Activated B cell treated with CpG ODN at 0.5 μM for 24 hours (primary cell): ENCODE data around the gene MET. TPM values are rescaled to one million over a fixed set of nuclear protein-coding genes. Genes with fewer than 3 reads are reported as not detected.

Source experiments
- ATAC-seq: fragments of 200-7000 bp; cut with Tn5 transposase; one replicate; pipeline ENCODE4 v1.10.0; 2021; ENCODE audit warnings: low read depth, mild to moderate bottlenecking, moderate library complexity
- CTCF ChIA-PET: fragments of 350-600 bp; sonication (Branson Sonifier 250); formaldehyde crosslinking; loops from one replicate; lab custom pipeline; 2021; ENCODE audit warnings: antibody characterized with exemption; lab: Charles Lee
- POLR2A ChIA-PET: fragments of 350-600 bp; sonication (Branson Sonifier 250); formaldehyde crosslinking; loops from one replicate; lab custom pipeline; 2021; ENCODE audit warnings: antibody characterized with exemption; lab: Charles Lee
- DNase-seq: peaks from one replicate; pipeline ENCODE4 v3.0.0; 2022
- H3K27ac Mint-ChIP-seq: one replicate; pipeline ENCODE4 v1.8.0; 2020; ENCODE audit warnings: mixed read lengths
- H3K27me3 Mint-ChIP-seq: one replicate; pipeline ENCODE4 v1.8.0; 2021; ENCODE audit warnings: mixed read lengths
- H3K36me3 Mint-ChIP-seq: one replicate; pipeline ENCODE4 v1.8.0; 2021; ENCODE audit warnings: low read depth, mixed read lengths
- H3K4me1 Mint-ChIP-seq: one replicate; pipeline ENCODE4 v1.8.0; 2021; ENCODE audit warnings: mixed read lengths
- H3K4me3 Mint-ChIP-seq: one replicate; pipeline ENCODE4 v1.8.0; 2020; ENCODE audit warnings: mild to moderate bottlenecking, mixed read lengths
- H3K9me3 Mint-ChIP-seq: one replicate; pipeline ENCODE4 v1.8.0; 2020; ENCODE audit warnings: mixed read lengths
- intact Hi-C: fragments of 100-400 bp; cut with micrococcal nuclease; formaldehyde crosslinking; loops from one replicate; pipeline ENCODE4 v1.15.1; 2024
- total RNA-seq: library from RNA; stranded (reverse); gene quantifications from 2 replicates; pipeline ENCODE4 v1.2.3, GENCODE V29; 2022
- TF ChIP-seq, protein P1 (sequence below): fragments of 200-600 bp; IDR thresholded peaks from one replicate; pipeline ENCODE4 v1.8.0; 2022; ENCODE audit warnings: antibody characterized with exemption, mild to moderate bottlenecking

Gene MET
- total RNA-seq, 1 donor from 2014 or later: 1.1 TPM

DNA sequence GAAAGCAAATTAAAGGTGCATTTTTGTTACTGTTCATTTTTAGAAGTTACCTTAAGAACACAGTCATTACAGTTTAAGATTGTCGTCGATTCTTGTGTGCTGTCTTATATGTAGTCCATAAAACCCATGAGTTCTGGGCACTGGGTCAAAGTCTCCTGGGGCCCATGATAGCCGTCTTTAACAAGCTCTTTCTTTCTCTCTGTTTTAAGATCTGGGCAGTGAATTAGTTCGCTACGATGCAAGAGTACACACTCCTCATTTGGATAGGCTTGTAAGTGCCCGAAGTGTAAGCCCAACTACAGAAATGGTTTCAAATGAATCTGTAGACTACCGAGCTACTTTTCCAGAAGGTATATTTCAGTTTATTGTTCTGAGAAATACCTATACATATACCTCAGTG lies 99.6 kb downstream of the MET start:
- ChIA-PET POLR2A (no interaction called here), CTCF (no interaction called here)
- H3K36me3 Mint-ChIP-seq: no peaks in the 10 kb centered on the region
- H3K9me3 Mint-ChIP-seq: no peaks in the 10 kb centered on the region
- intact Hi-C loops: no loop called here
- no peak overlapping the region for H3K27ac Mint-ChIP-seq
- no peak for ATAC-seq
- peaks cover 12% of the 10 kb centered on the region for H3K27me3 Mint-ChIP-seq
- no peaks in the 10 kb centered on the region for H3K4me1 Mint-ChIP-seq
- no peak for DNase-seq
- TF ChIP-seq, protein P1, sequence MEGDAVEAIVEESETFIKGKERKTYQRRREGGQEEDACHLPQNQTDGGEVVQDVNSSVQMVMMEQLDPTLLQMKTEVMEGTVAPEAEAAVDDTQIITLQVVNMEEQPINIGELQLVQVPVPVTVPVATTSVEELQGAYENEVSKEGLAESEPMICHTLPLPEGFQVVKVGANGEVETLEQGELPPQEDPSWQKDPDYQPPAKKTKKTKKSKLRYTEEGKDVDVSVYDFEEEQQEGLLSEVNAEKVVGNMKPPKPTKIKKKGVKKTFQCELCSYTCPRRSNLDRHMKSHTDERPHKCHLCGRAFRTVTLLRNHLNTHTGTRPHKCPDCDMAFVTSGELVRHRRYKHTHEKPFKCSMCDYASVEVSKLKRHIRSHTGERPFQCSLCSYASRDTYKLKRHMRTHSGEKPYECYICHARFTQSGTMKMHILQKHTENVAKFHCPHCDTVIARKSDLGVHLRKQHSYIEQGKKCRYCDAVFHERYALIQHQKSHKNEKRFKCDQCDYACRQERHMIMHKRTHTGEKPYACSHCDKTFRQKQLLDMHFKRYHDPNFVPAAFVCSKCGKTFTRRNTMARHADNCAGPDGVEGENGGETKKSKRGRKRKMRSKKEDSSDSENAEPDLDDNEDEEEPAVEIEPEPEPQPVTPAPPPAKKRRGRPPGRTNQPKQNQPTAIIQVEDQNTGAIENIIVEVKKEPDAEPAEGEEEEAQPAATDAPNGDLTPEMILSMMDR: no peak
- H3K4me3 Mint-ChIP-seq: no peak overlapping the region

DNA sequence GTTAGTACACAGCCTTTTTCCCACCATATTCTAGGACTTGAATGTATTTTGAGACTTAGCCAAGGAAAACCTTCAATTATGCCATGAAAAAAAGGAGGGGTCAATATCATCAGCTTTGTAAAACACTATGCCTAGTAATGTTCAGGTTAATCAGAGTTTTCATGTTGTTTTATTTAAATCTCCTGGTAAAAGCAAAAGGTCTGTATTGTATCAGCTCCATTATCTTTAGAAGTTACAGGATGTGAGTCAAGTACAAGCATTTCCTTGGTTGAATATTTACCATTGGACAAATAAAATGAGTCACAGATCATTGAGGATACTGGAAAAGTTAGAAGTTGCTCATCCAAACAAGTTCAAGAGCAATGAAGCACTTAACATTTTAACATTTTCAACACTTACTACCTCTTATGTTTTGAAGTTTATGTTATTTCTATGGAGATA lies 100.4 kb downstream of the MET start:
- ChIA-PET CTCF (no interaction called here), POLR2A (no interaction called here)
- H3K4me1 Mint-ChIP-seq: no peaks in the 10 kb centered on the region
- H3K36me3 Mint-ChIP-seq: no peaks in the 10 kb centered on the region
- H3K9me3 Mint-ChIP-seq: no peaks in the 10 kb centered on the region
- ATAC-seq (no peak), DNase-seq (no peak)
- H3K4me3 Mint-ChIP-seq: no peak overlapping the region
- intact Hi-C loops: no loop called here
- TF ChIP-seq, protein P1: no peak
- H3K27me3 Mint-ChIP-seq: peaks cover 12% of the 10 kb centered on the region
- H3K27ac Mint-ChIP-seq: no peak overlapping the region

DNA sequence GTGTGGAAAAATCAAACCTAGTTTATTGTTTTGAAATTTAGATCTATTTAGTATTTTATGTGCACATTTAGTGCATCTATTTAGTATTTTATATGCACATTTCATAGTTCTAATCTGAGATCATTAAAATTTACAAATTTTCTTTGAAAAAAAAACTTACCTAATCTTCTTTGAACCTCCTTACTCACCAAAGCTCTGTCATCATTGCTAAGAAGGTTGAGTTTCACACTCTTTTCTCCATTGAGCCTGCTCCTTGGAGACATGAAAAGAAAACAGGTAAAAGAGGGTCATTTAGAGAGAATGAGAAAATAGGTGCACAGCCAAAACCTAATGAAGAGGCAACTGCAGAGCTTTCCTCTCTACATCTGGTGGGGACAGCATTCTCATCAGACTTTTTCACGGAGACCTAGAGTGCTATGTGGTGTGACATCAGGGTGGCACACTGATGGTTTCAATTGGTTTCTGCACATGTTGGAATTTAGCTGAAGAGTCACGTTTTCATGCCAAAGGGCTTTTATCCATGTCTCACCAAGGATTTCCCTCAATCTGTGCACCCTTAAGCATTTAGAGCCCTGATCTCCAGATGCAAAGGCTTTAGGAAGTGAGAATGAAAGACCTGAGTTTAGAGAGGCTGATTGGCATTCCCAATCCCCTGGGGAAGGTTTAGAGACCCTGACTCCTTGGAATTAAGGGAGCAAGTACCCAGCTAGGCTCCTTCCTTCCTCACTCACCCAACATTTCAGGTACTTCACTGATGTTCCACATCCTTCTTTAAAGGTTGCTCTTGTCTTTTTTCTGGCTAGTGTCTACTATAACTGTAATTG lies 101.1 kb downstream of the MET start:
- no peak overlapping the region for H3K27ac Mint-ChIP-seq
- peaks cover 12% of the 10 kb centered on the region for H3K27me3 Mint-ChIP-seq
- no peak overlapping the region for H3K4me3 Mint-ChIP-seq
- H3K4me1 Mint-ChIP-seq: no peaks in the 10 kb centered on the region
- H3K36me3 Mint-ChIP-seq: no peaks in the 10 kb centered on the region
- ChIA-PET CTCF (no interaction called here), POLR2A (no interaction called here)
- no peak for DNase-seq
- H3K9me3 Mint-ChIP-seq: no peaks in the 10 kb centered on the region
- intact Hi-C loops: no loop called here
- ATAC-seq: no peak
- TF ChIP-seq, protein P1: no peak

DNA sequence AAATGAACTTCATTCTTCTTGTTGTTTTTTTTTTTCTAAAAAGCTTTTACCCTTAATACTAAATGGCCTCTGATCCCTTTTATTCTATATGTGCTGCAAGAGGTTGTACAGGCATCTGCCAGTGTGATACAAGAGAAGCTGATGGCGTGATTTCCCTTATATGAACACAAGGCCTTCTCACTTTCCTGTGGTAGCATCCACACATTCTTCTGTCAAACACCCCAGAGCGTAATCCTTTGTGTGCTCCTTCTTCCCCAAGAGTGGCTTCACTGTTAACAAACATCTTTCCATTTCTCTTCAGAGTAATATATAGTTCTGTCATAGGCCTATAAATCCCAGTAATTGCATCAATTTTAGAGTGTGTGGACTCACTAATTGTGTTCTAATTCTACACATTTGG lies 104.0 kb downstream of the MET start:
- intact Hi-C loops: no loop called here
- TF ChIP-seq, protein P1: no peak
- POLR2A ChIA-PET: no interaction called here
- H3K27ac Mint-ChIP-seq: no peak overlapping the region
- DNase-seq: no peak
- H3K9me3 Mint-ChIP-seq: no peaks in the 10 kb centered on the region
- ATAC-seq: no peak
- H3K27me3 Mint-ChIP-seq: peaks cover 10% of the 10 kb centered on the region
- H3K4me1 Mint-ChIP-seq: no peaks in the 10 kb centered on the region
- H3K4me3 Mint-ChIP-seq: no peak overlapping the region
- no peaks in the 10 kb centered on the region for H3K36me3 Mint-ChIP-seq
- CTCF ChIA-PET: interaction anchor here (1.8 kb wide), 1 partner anchor 11 kb away, joined by 6 read pairs; no protein-coding TSS in a partner anchor

DNA sequence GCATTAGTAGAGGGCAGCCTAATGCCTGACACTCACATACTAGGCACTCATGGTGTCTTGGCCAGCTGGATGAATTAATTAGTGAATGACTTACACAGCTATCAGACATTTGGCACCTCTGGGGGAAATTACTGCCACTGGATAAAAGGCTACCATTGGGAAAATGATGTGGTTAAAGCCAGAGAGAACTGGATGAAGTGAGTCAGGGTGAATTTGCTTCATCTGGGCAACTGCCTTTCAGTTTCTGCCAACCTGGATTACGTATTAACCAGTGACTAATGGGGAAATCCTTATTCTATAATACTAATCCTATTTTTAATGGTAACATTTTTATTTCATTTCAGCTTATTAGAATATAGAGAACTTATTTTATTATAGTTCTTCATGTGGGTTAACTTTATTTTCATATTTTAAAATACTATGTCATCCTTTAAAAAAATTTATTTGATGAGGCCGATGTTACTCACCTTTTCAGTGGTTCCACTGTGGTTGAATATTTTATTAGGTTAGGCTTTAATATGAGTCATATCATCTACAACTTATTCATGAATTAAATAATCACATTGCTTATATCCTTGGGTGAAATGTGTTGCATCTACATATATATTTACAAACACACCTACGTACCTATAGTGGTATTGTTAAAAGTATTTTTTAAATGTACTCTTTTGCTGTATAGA lies 104.8 kb downstream of the MET start:
- intact Hi-C loops: no loop called here
- no peak overlapping the region for H3K4me3 Mint-ChIP-seq
- H3K27me3 Mint-ChIP-seq: peaks cover 10% of the 10 kb centered on the region
- DNase-seq (no peak), ATAC-seq (peak; percentile 50)
- no peak overlapping the region for H3K27ac Mint-ChIP-seq
- no peaks in the 10 kb centered on the region for H3K9me3 Mint-ChIP-seq
- CTCF ChIA-PET: interaction anchor here (0.6 to 1.8 kb wide), 2 partner anchors 10 to 186 kb away, joined by 3 to 6 read pairs; no protein-coding TSS in a partner anchor
- H3K36me3 Mint-ChIP-seq: no peaks in the 10 kb centered on the region
- no peaks in the 10 kb centered on the region for H3K4me1 Mint-ChIP-seq
- POLR2A ChIA-PET: no interaction called here
- TF ChIP-seq, protein P1: no peak
